Smooth muscle cell (in vitro differentiated cells): ENCODE measurements around the gene STXBP2. TPM values are rescaled to one million over a fixed set of nuclear protein-coding genes. Genes with fewer than 3 reads are reported as not detected.

Experiments used
- DNase-seq: peaks from one replicate; lab custom pipeline; 2025; ENCODE audit not compliant: unreplicated experiment; lab: John Stamatoyannopoulos, UW
- H2AFZ ChIP-seq: fragments of 200-600 bp; sonication (generic); 2 replicates; pipeline ENCODE4 v1.6.0; 2016; ENCODE audit warnings: antibody characterized with exemption, low read depth, mild to moderate bottlenecking
- H3F3A ChIP-seq: fragments of 200-600 bp; sonication (generic); 2 replicates; pipeline ENCODE4 v1.6.0; 2017; ENCODE audit warnings: antibody characterized with exemption, low read depth
- H3K27ac ChIP-seq: fragments of 200-600 bp; sonication (generic); 2 replicates; pipeline ENCODE4 v1.5.1; 2016; ENCODE audit warnings: low read depth, mild to moderate bottlenecking
- H3K27me3 ChIP-seq: fragments of 200-600 bp; sonication (generic); 2 replicates; pipeline ENCODE4 v1.6.1; 2016; ENCODE audit warnings: low read depth, mild to moderate bottlenecking
- H3K36me3 ChIP-seq: fragments of 200-600 bp; sonication (generic); 2 replicates; pipeline ENCODE4 v1.5.1; 2016; ENCODE audit warnings: low read depth
- H3K4me1 ChIP-seq: fragments of 200-600 bp; sonication (generic); 2 replicates; pipeline ENCODE4 v1.5.1; 2016; ENCODE audit warnings: low read depth
- H3K4me2 ChIP-seq: fragments of 200-600 bp; sonication (generic); 2 replicates; pipeline ENCODE4 v1.6.0; 2016; ENCODE audit warnings: mild to moderate bottlenecking
- H3K4me3 ChIP-seq: fragments of 200-600 bp; sonication (generic); 2 replicates; pipeline ENCODE4 v1.5.1; 2016; ENCODE audit warnings: mild to moderate bottlenecking
- H3K79me2 ChIP-seq: fragments of 200-600 bp; sonication (generic); 2 replicates; pipeline ENCODE4 v1.6.0; 2016; ENCODE audit warnings: low read depth, mild to moderate bottlenecking
- H3K9ac ChIP-seq: fragments of 200-600 bp; sonication (generic); 2 replicates; pipeline ENCODE4 v1.6.0; 2016; ENCODE audit warnings: low read depth
- H3K9me3 ChIP-seq: fragments of 200-600 bp; sonication (generic); replicated peaks from 2 replicates; pipeline ENCODE4 v1.5.1; 2016; ENCODE audit warnings: low read depth
- H4K20me1 ChIP-seq: fragments of 200-600 bp; sonication (generic); 2 replicates; pipeline ENCODE4 v1.6.0; 2016; ENCODE audit warnings: low read depth
- CTCF ChIP-seq: fragments of 200-600 bp; sonication (generic); IDR thresholded peaks from 2 replicates; pipeline ENCODE4 v1.5.1; 2017; ENCODE audit warnings: borderline replicate concordance, mild to moderate bottlenecking, antibody characterized with exemption; ENCODE audit not compliant: insufficient read depth, poor library complexity, severe bottlenecking
- WGBS: methylation state at CpG from one replicate; pipeline ENCODE4 v1.1.7; 2016; ENCODE audit warnings: low lambda C conversion rate; 5-methylcytosine and 5-hydroxymethylcytosine counted together
- polyA plus RNA-seq: library from polyadenylated mRNA; unstranded; fragments of >200 nt; fragmentation: Nextera tagmentation; extraction: Ambion mirVana; gene quantifications from 2 replicates; pipeline ENCODE4 v1.2.1, GENCODE V29; 2016
- total RNA-seq: library from RNA; depleted of rRNA; stranded (reverse); fragments of >200 nt; gene quantifications from 2 replicates; pipeline ENCODE4 v1.2.3, GENCODE V29; 2014

Gene STXBP2
- total and polyA plus RNA-seq, 2 experiments from 2014 or later = 17.8 to 32.7 TPM

- H3K4me3 ChIP-seq = no peak overlapping the region
Observed at GRCh38 chr19:7682175-7682855, 45.4 kb downstream of the STXBP2 start.

GRCh38 chr19:7685546-7686445 is 48.9 kb downstream of the STXBP2 start:
- Histone ChIP-seq H3K4me1 (no peaks in the 10 kb centered on the region), H3K9ac (no peak overlapping the region), H3F3A (no peaks in the 10 kb centered on the region), H3K27me3 (no peaks in the 10 kb centered on the region), H2AFZ (no peak overlapping the region), H3K9me3 (no peaks in the 10 kb centered on the region), H3K27ac (no peak overlapping the region), H3K4me2 (no peak overlapping the region), H3K36me3 (no peaks in the 10 kb centered on the region), H4K20me1 (peaks cover 36% of the 10 kb centered on the region), H3K79me2 (peaks cover 4% of the 10 kb centered on the region), H3K4me3 (no peak overlapping the region)
- WGBS = 64% methylated on average over 15 of the region's 19 CpGs
- no peak for DNase-seq
- no peak for TF ChIP-seq CTCF

More at GRCh38 chr19:7682175-7682855, 45.4 kb downstream of the STXBP2 start:
- Histone ChIP-seq H3K36me3 (no peaks in the 10 kb centered on the region), H3K27me3 (peaks cover 4% of the 10 kb centered on the region), H3K4me2 (no peak overlapping the region), H4K20me1 (peaks cover 36% of the 10 kb centered on the region), H3F3A (no peaks in the 10 kb centered on the region), H3K79me2 (peaks cover 5% of the 10 kb centered on the region), H2AFZ (no peak overlapping the region), H3K9me3 (no peaks in the 10 kb centered on the region), H3K27ac (no peak overlapping the region), H3K9ac (no peak overlapping the region), H3K4me1 (no peaks in the 10 kb centered on the region)
- 95% methylated on average over 39 of the region's 74 CpGs for WGBS
- DNase-seq = no peak
- TF ChIP-seq CTCF = no peak

- H3F3A ChIP-seq = no peaks in the 10 kb centered on the region
- no peak overlapping the region for H3K27ac ChIP-seq
- H3K79me2 ChIP-seq = no peaks in the 10 kb centered on the region
- WGBS = 93% methylated on average over 12 of the region's 12 CpGs
- no peak overlapping the region for H3K9ac ChIP-seq
- H3K4me1 ChIP-seq = no peaks in the 10 kb centered on the region
- no peak for TF ChIP-seq CTCF
- no peak overlapping the region for H2AFZ ChIP-seq
- no peaks in the 10 kb centered on the region for H3K27me3 ChIP-seq
- no peak overlapping the region for H3K4me3 ChIP-seq
- H3K36me3 ChIP-seq = no peaks in the 10 kb centered on the region
- no peak overlapping the region for H3K4me2 ChIP-seq
- H4K20me1 ChIP-seq = peaks cover 31% of the 10 kb centered on the region
- no peak for DNase-seq
- no peaks in the 10 kb centered on the region for H3K9me3 ChIP-seq
Observed at GRCh38 chr19:7687177-7687576, 50.3 kb downstream of the STXBP2 start.
